Panc1 (cell line): ENCODE measurements around the gene HMG20B. TPM values are rescaled to one million over a fixed set of nuclear protein-coding genes. Genes with fewer than 3 reads are reported as not detected.
A peak's percentile ranks its signal among the peaks of the same experiment; 100 is the strongest.

ENCODE experiments used
- ATAC-seq: fragments of 200-7000 bp; cut with Tn5 transposase; 2 replicates; pipeline ENCODE4 v1.9.1; 2020; ENCODE audit warnings: mild to moderate bottlenecking, moderate library complexity
- BruUV-seq: library from RNA; stranded (reverse); fragments of 400-500 nt; replicated peaks from 2 replicates; lab custom pipeline; 2021; lab: Mats Ljungman, UMichigan
- CTCF ChIA-PET: fragments of 300-600 bp; sonication (Branson Sonifier 250); formaldehyde crosslinking; loops from one replicate; lab custom pipeline; 2022; ENCODE audit warnings: antibody characterized with exemption; lab: Charles Lee
- POLR2A ChIA-PET: fragments of 300-600 bp; sonication (Branson Sonifier 250); formaldehyde crosslinking; loops from one replicate; lab custom pipeline; 2022; ENCODE audit warnings: antibody characterized with exemption; lab: Charles Lee
- DNase-seq: peaks from one replicate; pipeline ENCODE4 v3.0.0-alpha.2; 2010; ENCODE audit warnings: low read depth, low spot score
- H3K27ac ChIP-seq: 2 replicates; pipeline ENCODE4 v1.5.1; 2011; ENCODE audit warnings: mild to moderate bottlenecking, low read length, inconsistent platforms
- H3K27me3 ChIP-seq: fragments of 200-500 bp; sonication (Bioruptor generic); 2 replicates; pipeline ENCODE4 v1.6.0; 2014; ENCODE audit warnings: low read length, inconsistent platforms; ENCODE audit not compliant: control insufficient read depth, insufficient read depth
- H3K36me3 ChIP-seq: fragments of 200-500 bp; sonication (Bioruptor generic); 2 replicates; pipeline ENCODE4 v1.5.1; 2014; ENCODE audit warnings: inconsistent platforms, mild to moderate bottlenecking, low read length, moderate library complexity; ENCODE audit not compliant: control insufficient read depth, insufficient read depth
- H3K4me1 ChIP-seq: 2 replicates; pipeline ENCODE4 v1.5.1; 2011; ENCODE audit warnings: inconsistent platforms, mild to moderate bottlenecking, low read length, moderate library complexity; ENCODE audit not compliant: control insufficient read depth, insufficient read depth
- H3K4me3 ChIP-seq, 2 experiments: 2 replicates each; pipeline ENCODE4 v1.5.1; 2011 to 2012; ENCODE audit warnings: low read depth in 2 of 2, low read length in 2 of 2, mild to moderate bottlenecking in 2 of 2, inconsistent platforms in 1 of 2, moderate library complexity in 1 of 2
- H3K9me3 ChIP-seq: fragments of 200-500 bp; sonication (Bioruptor generic); 2 replicates; pipeline ENCODE4 v1.5.1; 2014; ENCODE audit warnings: low read depth, mild to moderate bottlenecking, inconsistent platforms, low read length, moderate library complexity; ENCODE audit not compliant: control insufficient read depth, insufficient read depth
- CTCF ChIP-seq: fragments of 450-650 bp; IDR thresholded peaks from 2 replicates; pipeline ENCODE4 v1.5.1; 2017; ENCODE audit warnings: mild to moderate bottlenecking
- POLR2AphosphoS5 ChIP-seq: IDR thresholded peaks from 2 replicates; pipeline ENCODE4 v1.6.1; 2012; ENCODE audit warnings: mild to moderate bottlenecking, low read depth, low read length, moderate library complexity
- REST ChIP-seq, 2 experiments: IDR thresholded peaks; 2 replicates each; pipeline ENCODE4 v1.6.1; 2011 to 2012; ENCODE audit warnings: low read depth in 2 of 2, control low read depth in 1 of 2, low read length in 1 of 2, mild to moderate bottlenecking in 1 of 2, moderate library complexity in 1 of 2; ENCODE audit not compliant: insufficient read depth in 1 of 2
- SIN3A ChIP-seq: IDR thresholded peaks from 2 replicates; pipeline ENCODE4 v1.6.1; 2012; ENCODE audit warnings: low read depth, mild to moderate bottlenecking, low read length, moderate library complexity, borderline replicate concordance; ENCODE audit not compliant: insufficient read depth
- TCF7L2 ChIP-seq: IDR thresholded peaks from 2 replicates; pipeline ENCODE4 v1.6.1; 2011; ENCODE audit warnings: mild to moderate bottlenecking, low read depth, low read length, inconsistent platforms
- in situ Hi-C: cut with HindIII; loops from 2 replicates; pipeline ENCODE4 v1.10.0; 2016; ENCODE audit warnings: low sequenced_read_pairs, low pct_unique_long_range_greater_than_20kb
- intact Hi-C: fragments of 100-400 bp; cut with micrococcal nuclease; formaldehyde crosslinking; loops from one replicate; pipeline ENCODE4 v1.10.0; 2022; ENCODE audit not compliant: unreplicated experiment
- total RNA-seq: library from RNA; stranded (reverse); gene quantifications from one replicate; pipeline ENCODE4 v1.2.1, GENCODE V29; 2021; ENCODE audit not compliant: unreplicated experiment

The HMG20B gene
- total RNA-seq, 1 experiment from 2014 or later, result 74.7 TPM

GRCh38 chr19:3609779-3610719, 37.3 kb downstream of the HMG20B start:
- in situ Hi-C loops, result no loop called here
- POLR2A ChIA-PET, result no interaction called here
- TF ChIP-seq CTCF (no peak), SIN3A (no peak), POLR2AphosphoS5 (no peak), REST (IDR thresholded peaks at IDR 0.05; ENCODE audit: insufficient read depth in 1 of 2, low read depth in 2 of 2, low read length in 1 of 2) (no peak), TCF7L2 (no peak)
- Histone ChIP-seq H3K4me1 (peaks cover 26% of the 10 kb centered on the region), H3K27ac (no peak overlapping the region), H3K9me3 (no peaks in the 10 kb centered on the region), H3K4me3 (no peak overlapping the region), H3K27me3 (no peaks in the 10 kb centered on the region), H3K36me3 (no peaks in the 10 kb centered on the region)
- DNase-seq, result no peak
- intact Hi-C loops, result no loop called here
- CTCF ChIA-PET, result interaction anchor here (1.0 kb wide), 1 partner anchor 125 kb away, joined by 3 read pairs; no protein-coding TSS in a partner anchor
- BruUV-seq, result no TSS peak
- ATAC-seq, result 0 out of 2 replicates have a peak, but pooled peaks have one; percentile 18

GRCh38 chr19:3610745-3611717, 38.3 kb downstream of the HMG20B start:
- H3K4me1 ChIP-seq, result peaks cover 26% of the 10 kb centered on the region
- ChIA-PET CTCF (interaction anchor here (0.5 kb wide), 1 partner anchor 125 kb away, joined by 4 read pairs; no protein-coding TSS in a partner anchor), POLR2A (no interaction called here)
- intact Hi-C loops, result no loop called here
- no TSS peak for BruUV-seq
- no peaks in the 10 kb centered on the region for H3K36me3 ChIP-seq
- TF ChIP-seq TCF7L2 (no peak), CTCF (no peak), REST (IDR thresholded peaks at IDR 0.05; ENCODE audit: insufficient read depth in 1 of 2, low read depth in 2 of 2, low read length in 1 of 2) (no peak), POLR2AphosphoS5 (no peak), SIN3A (no peak)
- H3K27me3 ChIP-seq, result no peaks in the 10 kb centered on the region
- ATAC-seq (no peak), DNase-seq (no peak)
- no peak overlapping the region for H3K4me3 ChIP-seq
- in situ Hi-C loops, result no loop called here
- no peaks in the 10 kb centered on the region for H3K9me3 ChIP-seq
- H3K27ac ChIP-seq, result no peak overlapping the region
